GM18511 (cell line): ENCODE measurements around the gene LONP1.

Experiments
- ATAC-seq: cut with Tn5 transposase; IDR thresholded peaks from one replicate; pipeline ENCODE4 v1.9.1; 2021; ENCODE audit warnings: mild to moderate bottlenecking, moderate library complexity; ENCODE audit not compliant: unreplicated experiment

The LONP1 gene

GRCh38 chr19:5655412-5655811 is 64.5 kb downstream of the LONP1 start:
- no peak for ATAC-seq

- no peak for ATAC-seq
Measured at GRCh38 chr19:5654931-5655330, 65.0 kb downstream of the LONP1 start.

- ATAC-seq = no peak
Measured at GRCh38 chr19:5652261-5652660, 67.7 kb downstream of the LONP1 start.

GRCh38 chr19:5651361-5651760 is 68.6 kb downstream of the LONP1 start:
- ATAC-seq = no peak

- no peak for ATAC-seq
Measured at GRCh38 chr19:5648464-5648863, 71.5 kb downstream of the LONP1 start.

- ATAC-seq = no peak
Measured at GRCh38 chr19:5646703-5647102, 73.2 kb downstream of the LONP1 start.

- ATAC-seq = no peak
Measured at GRCh38 chr19:5645409-5645808, 74.5 kb downstream of the LONP1 start.

- no peak for ATAC-seq
Measured at GRCh38 chr19:5644037-5644436, 75.9 kb downstream of the LONP1 start.

GRCh38 chr19:5643060-5643459 is 76.9 kb downstream of the LONP1 start:
- no peak for ATAC-seq

- ATAC-seq = no peak
Measured at GRCh38 chr19:5642204-5642603, 77.7 kb downstream of the LONP1 start.
